ENCODE data around the gene PLAC8.

DNA sequence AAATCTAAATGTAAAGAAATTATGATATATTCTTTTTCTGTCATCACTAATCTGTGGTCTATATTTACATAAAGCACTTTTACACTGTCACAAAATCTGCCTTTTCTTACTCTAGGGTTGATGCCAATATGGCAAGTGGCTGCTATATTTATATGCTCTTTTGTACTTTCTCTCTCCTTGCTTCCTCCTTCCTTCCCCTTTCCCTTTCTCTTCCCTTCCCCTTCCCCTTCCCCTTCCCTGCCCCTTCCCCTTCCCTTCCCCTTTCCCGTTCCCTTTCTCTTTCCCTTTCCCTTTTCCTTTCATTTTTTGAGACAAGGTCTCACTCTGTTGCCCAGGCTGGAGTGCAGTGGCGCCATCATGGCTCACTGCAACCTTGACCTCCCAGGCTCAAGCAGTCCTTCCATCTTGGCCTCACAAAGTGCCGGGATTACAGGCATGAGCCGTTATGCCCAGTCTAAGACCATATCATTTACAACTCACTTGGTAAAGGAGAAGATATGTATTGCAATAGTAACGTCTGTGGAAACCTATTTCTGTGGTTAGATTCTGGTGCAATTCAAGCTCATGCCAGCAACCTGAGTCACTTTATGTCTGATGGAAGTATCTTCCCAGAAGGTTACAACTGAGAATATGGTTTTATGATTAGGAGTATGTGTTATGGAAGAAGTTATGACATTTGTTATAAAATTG lies 13.9 kb upstream of the PLAC8 start:
- no peak for TF ChIP-seq POLR2A (IDR thresholded peaks at IDR 0.05; ENCODE audit: extremely low read depth, insufficient read length)
- TF ChIP-seq, protein P1, sequence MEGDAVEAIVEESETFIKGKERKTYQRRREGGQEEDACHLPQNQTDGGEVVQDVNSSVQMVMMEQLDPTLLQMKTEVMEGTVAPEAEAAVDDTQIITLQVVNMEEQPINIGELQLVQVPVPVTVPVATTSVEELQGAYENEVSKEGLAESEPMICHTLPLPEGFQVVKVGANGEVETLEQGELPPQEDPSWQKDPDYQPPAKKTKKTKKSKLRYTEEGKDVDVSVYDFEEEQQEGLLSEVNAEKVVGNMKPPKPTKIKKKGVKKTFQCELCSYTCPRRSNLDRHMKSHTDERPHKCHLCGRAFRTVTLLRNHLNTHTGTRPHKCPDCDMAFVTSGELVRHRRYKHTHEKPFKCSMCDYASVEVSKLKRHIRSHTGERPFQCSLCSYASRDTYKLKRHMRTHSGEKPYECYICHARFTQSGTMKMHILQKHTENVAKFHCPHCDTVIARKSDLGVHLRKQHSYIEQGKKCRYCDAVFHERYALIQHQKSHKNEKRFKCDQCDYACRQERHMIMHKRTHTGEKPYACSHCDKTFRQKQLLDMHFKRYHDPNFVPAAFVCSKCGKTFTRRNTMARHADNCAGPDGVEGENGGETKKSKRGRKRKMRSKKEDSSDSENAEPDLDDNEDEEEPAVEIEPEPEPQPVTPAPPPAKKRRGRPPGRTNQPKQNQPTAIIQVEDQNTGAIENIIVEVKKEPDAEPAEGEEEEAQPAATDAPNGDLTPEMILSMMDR (IDR thresholded peaks at IDR 0.05; ENCODE audit: low read depth, low read length), result no peak

Data from NB4 (cell line).